ENCODE data around the gene DCTN1.
"Not testable (repeated sequence)": the region's sequence is repeated elsewhere in the genome, so short reads cannot be mapped to it uniquely, and the experiment has no call there.

DCTN1 gene

DNA sequence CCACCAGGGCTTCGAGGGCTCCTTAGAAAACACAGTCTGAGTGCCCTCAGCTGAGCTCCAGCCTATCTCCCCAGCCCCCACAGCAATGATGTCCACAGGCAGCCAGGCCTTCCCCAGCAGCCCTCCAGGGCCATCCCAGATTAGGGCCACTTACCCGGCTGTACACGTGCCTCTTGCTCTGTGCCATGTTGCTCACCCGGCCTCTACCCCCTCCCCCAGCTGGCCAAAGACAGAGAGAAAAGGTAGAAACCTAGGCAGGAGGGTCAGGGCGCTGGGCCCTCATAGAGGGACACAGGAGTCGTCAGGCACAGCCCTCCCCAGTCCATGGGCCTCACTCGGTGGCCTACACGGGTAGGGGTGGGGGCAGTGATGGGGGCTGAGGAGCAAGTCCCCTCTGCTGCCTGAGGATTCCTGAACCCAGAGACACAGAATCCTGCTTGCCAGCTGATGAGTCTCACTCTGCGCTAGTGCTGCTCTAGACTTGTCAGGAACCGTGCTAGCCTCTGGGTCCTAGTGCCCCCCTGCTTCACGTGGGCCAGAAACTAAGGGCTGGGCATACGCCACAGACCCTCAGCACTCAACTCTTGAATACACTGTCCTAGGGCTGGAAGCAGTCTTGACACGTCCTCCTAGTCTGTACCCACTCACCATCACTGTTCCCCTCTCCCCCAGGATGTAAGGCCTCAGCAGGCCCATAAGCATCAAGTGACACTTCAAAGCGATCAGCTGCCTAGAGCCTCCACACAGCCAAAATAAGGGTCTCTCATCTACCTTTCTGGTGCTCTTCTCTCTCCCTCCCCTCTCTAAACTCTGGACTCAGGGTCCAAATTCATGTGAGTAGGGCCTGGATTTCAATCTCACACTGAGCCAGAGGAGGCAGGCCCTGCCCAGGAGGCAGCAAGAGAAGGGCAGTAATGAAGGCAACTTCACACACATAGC, at the start of gene DCTN1:
Gene DCTN1 (minus strand): TSS at position 461 of the 939 bp plus-strand sequence. CDS start 274 bp downstream, at position 187.
- intact Hi-C loops (cut with micrococcal nuclease): no loop called here

DNA sequence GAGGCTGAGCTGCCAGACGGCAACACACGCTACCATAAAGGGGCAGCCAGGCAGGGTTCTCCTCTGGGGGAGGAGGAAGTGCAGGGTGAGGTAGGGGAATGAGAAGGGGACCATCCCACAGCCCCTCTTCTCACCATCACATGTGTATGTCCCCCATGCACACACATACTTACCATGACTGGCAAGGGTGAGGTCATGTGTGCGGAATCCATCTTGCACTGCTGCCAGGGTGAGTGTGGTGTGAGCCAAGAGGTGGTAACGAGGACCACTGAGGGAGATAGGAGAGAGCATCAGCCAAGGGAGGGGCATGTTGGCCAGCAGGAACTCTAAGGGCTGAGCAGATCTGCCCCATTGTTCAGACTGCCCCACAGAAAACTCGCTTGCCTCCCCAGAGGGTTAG, 48.6 kb upstream of the DCTN1 start:
- no peak overlapping the region for H3K4me3 Mint-ChIP-seq
- H3K27me3 Mint-ChIP-seq: no peaks in the 10 kb centered on the region
- no peak overlapping the region for H3K27ac Mint-ChIP-seq
- H3K9me3 Mint-ChIP-seq: no peaks in the 10 kb centered on the region
- peaks cover 42% of the 10 kb centered on the region for H3K36me3 Mint-ChIP-seq (ENCODE audit: low read depth)
- H3K4me1 Mint-ChIP-seq (ENCODE audit: low read depth): no peaks in the 10 kb centered on the region
- intact Hi-C loops (cut with micrococcal nuclease): no loop called here

More for the DNA sequence above, at the start of gene DCTN1:
- no peaks in the 10 kb centered on the region for H3K27me3 Mint-ChIP-seq
- H3K27ac Mint-ChIP-seq: peak within 1 kb of the TSS; percentile 5
- peaks cover 43% of the 10 kb centered on the region for H3K36me3 Mint-ChIP-seq (ENCODE audit: low read depth)
- peaks cover 27% of the 10 kb centered on the region for H3K4me1 Mint-ChIP-seq (ENCODE audit: low read depth)
- no peak within 1 kb of the TSS for H3K4me3 Mint-ChIP-seq
- H3K9me3 Mint-ChIP-seq: no peaks in the 10 kb centered on the region

DNA sequence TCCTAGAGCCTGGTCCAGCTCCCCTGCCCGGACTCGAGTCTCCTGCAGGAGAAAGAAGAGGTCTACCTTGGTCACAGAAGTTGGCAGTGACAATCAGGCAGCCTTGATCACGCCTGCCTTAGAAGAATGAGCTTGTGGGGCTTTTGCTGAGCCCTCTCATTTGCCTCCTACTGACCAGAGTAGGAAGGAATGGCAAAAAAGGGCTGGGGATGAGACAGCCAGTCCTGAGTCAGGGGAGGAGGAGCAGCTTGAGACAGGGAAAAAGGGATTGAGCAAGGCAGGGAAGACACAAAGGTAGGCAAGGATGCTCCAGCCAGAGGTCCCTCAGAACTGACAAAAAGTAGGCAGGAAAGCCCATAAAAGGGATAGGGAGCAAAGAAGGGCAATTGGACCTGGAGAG, 47.4 kb upstream of the DCTN1 start:
- Mint-ChIP-seq H3K9me3 (no peaks in the 10 kb centered on the region), H3K36me3 (ENCODE audit: low read depth) (peaks cover 42% of the 10 kb centered on the region), H3K4me1 (ENCODE audit: low read depth) (peaks cover 4% of the 10 kb centered on the region), H3K27ac (peak overlapping the region; percentile 1), H3K4me3 (no peak overlapping the region), H3K27me3 (peaks cover 4% of the 10 kb centered on the region)
- intact Hi-C loops (cut with micrococcal nuclease): no loop called here

DNA sequence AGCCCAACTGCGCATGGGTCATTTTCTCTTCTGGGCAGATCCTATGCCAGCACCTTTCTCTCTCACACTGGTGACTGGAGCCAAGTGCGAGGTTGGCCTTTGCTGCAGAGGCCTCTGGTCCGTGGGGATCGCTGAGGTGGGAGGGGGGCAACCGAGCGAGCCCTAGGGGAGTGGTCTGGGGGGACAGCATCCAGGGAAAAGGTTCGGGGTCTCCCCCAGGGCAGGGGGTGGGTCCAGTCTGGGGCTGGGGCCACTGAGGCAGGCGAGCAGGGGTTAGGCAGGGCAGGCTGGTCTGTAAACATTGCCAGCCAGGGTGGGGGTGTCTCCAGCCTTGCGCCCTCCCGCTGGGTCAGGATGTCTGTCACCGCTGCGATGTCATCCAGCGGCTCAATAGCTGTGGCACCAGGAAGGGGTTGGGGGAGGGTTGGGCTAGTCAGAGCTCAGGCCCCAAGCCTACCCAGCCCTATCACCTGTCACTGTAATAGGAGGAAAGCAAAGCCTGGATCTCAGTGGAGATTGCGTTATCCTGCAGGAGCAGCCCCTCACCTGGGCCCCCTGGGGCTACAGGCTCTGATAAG, 46.2 kb upstream of the DCTN1 start:
- H3K27me3 Mint-ChIP-seq: peaks cover 7% of the 10 kb centered on the region
- H3K4me3 Mint-ChIP-seq: no peak overlapping the region
- H3K4me1 Mint-ChIP-seq (ENCODE audit: low read depth): peaks cover 15% of the 10 kb centered on the region
- no peaks in the 10 kb centered on the region for H3K9me3 Mint-ChIP-seq
- no peak overlapping the region for H3K27ac Mint-ChIP-seq
- H3K36me3 Mint-ChIP-seq (ENCODE audit: low read depth): peaks cover 51% of the 10 kb centered on the region
- intact Hi-C loops (cut with micrococcal nuclease): no loop called here

DNA sequence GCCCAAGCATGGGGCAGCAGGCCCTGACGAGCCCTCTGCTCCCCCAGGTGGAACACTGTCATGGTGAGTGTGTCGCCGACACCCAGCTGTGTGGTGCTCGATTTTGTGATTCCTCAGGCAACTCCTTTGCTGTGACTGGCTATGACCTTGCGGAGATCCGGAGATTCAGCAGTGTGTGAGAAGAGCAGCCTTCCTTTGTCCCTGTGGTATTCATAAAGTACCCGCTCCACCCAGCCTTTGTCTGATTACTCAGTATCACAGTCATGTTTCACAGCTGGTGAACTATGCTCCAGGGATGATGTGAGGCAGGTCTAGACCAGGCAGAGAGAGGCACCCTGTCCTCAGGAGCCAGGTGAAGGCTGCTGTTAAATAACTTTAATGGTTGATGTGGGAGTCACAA, 45.4 kb upstream of the DCTN1 start:
- H3K36me3 Mint-ChIP-seq (ENCODE audit: low read depth): peaks cover 53% of the 10 kb centered on the region
- H3K9me3 Mint-ChIP-seq: no peaks in the 10 kb centered on the region
- no peak overlapping the region for H3K27ac Mint-ChIP-seq
- peaks cover 7% of the 10 kb centered on the region for H3K27me3 Mint-ChIP-seq
- intact Hi-C loops (cut with micrococcal nuclease): no loop called here
- no peak overlapping the region for H3K4me3 Mint-ChIP-seq
- peaks cover 21% of the 10 kb centered on the region for H3K4me1 Mint-ChIP-seq (ENCODE audit: low read depth)

DNA sequence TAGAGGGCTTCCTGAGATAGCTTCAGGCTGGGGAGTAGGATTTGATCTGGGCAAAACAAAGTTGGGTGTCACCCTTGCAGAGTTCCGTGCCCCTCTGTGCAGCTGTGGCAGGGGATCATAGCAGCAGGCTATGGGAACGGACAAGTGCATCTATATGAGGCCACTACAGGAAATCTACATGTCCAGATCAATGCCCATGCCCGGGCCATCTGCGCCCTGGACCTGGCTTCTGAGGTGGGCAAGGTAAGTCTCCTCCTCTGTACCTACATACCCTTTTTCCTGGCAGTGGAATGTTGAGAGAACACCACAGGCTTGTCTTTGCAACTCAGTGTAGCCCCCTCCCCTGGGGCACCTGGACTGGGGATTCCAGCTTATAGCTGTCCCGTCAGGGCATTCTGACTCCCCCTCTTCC, 44.9 kb upstream of the DCTN1 start:
- Mint-ChIP-seq H3K4me1 (ENCODE audit: low read depth) (peaks cover 26% of the 10 kb centered on the region), H3K27ac (no peak overlapping the region), H3K27me3 (peaks cover 7% of the 10 kb centered on the region), H3K9me3 (no peaks in the 10 kb centered on the region), H3K36me3 (ENCODE audit: low read depth) (peaks cover 49% of the 10 kb centered on the region), H3K4me3 (no peak overlapping the region)
- intact Hi-C loops (cut with micrococcal nuclease): no loop called here

DNA sequence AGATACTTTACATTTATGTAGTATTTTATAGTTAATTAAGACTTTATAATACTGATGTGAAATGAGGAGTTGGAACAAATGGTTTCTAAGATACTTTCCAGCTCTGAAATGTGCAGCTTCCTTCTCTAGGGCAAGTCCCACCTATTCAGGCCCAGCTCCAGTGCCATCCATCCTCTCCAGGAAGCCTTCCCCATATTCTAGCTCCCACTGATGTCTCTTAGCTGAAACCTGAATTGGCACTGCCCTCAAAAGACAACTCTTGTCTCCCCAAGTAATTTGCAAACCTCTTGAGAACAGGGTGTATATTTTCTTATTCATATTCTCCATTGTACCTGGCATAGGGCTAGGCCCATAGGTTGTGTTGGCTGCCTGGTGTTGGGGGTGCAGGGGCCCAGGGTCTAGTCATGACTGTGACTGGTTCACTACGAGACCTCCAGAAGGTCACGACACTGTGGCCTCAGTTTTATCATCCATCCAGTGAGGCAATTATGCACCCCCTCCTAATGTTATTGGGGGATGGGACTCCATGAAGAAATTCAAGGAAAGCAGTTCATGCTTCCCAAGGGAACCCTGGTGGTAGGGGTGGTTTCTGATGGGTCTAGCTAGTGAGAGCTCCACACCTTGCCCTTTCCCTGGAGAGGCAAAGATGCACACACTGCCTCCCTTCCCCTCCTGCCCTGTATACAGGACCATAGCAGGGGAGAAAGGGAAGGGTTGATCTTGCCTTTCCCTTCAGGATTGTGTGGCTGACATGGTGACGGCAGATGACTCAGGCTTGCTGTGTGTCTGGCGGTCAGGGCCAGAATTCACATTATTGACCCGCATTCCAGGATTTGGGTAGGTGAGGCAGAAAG, 44.3 kb upstream of the DCTN1 start:
- H3K36me3 Mint-ChIP-seq (ENCODE audit: low read depth): peaks cover 43% of the 10 kb centered on the region
- no peak overlapping the region for H3K27ac Mint-ChIP-seq
- no peak overlapping the region for H3K4me3 Mint-ChIP-seq
- intact Hi-C loops (cut with micrococcal nuclease): no loop called here
- H3K27me3 Mint-ChIP-seq: peaks cover 7% of the 10 kb centered on the region
- peaks cover 30% of the 10 kb centered on the region for H3K4me1 Mint-ChIP-seq (ENCODE audit: low read depth)
- H3K9me3 Mint-ChIP-seq: no peaks in the 10 kb centered on the region

DNA sequence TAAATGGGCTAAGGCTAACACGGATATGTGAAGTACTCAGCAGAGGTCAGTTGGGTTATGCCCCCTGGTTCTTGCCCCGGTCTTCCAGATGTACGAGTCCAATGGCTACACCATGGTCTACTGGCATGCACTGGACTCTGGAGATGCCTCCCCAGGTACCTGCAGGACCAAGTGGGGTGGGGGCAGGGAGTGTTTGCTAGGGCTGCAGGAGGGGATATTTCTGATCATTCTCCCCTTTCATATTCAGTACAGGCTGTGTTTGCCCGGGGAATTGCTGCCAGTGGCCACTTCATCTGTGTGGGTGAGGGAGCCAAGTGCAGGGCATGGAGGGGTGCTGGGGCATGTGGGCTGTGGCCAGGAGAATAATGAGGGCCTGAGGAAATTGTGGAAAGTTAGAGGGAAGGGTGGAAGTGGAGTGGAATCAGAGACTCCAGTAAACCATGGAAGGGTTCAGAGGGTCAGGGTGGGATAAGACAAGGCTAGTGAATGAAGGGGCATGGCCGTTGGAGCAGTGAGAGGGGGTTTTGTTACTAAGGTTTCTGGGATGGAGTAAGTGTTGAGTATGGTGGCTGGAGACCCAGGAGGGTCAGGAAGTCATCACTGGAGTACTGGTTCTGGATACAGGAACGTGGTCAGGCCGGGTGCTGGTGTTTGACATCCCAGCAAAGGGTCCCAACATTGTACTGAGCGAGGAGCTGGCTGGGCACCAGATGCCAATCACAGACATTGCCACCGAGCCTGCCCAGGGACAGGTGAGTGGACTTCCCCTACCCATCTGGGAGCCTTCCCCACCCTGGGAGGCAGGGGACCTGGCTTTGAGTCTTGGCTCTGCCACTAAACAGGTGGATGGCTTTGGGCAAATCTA, 43.4 kb upstream of the DCTN1 start:
- Mint-ChIP-seq H3K4me3 (no peak overlapping the region), H3K36me3 (ENCODE audit: low read depth) (peaks cover 39% of the 10 kb centered on the region), H3K4me1 (ENCODE audit: low read depth) (peaks cover 34% of the 10 kb centered on the region), H3K27ac (no peak overlapping the region), H3K27me3 (peaks cover 7% of the 10 kb centered on the region), H3K9me3 (no peaks in the 10 kb centered on the region)
- intact Hi-C loops (cut with micrococcal nuclease): no loop called here

DNA sequence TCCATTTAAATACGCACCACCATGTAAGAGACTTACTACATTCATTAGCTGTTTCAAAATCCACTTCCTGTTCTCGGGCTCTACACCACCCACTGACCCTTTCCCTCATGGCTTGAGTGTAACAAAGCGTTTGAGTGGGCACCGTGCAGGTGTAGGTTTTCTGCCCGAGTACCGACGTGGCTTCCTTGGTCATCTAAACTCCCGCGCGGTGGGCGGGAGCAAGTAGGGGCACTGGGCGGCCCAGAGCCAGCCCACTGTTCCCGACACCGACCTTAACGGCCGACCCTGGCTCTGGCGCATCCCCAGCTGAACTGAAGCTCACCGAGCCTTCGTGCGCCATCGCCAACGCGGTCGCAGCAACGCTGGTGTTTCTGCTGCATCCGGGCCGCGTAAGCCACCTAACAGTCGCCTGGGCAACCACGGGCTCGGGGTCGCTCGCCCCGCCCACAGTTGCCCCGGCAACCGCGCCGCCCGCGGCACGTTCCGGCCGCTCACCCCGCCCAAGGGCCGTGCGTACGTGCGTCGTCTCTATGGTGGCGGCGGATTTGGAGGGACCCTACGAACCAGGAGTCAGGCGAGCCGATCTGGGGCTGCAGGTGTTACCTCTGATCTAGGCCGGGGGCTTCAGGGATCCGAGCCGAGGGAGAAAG, 41.2 kb upstream of the DCTN1 start, which contains the start of the genes C2orf81 and WDR54:
Gene C2orf81 (minus strand): TSS at position 399 of the 650 bp plus-strand sequence. CDS start 59 bp downstream, at position 340.
Gene WDR54 (plus strand): TSS at position 510 of the 650 bp plus-strand sequence. CDS start 424 bp downstream, outside the sequence.
- intact Hi-C loops (cut with micrococcal nuclease): loop anchor here (1.0 kb wide), 2 partner anchors 33 to 62 kb away; partner anchors contain the start of gene TTC31
- Mint-ChIP-seq H3K9me3 (no peaks in the 10 kb centered on the region), H3K36me3 (ENCODE audit: low read depth) (peaks cover 27% of the 10 kb centered on the region), H3K27ac (peak within 1 kb of the TSS; percentile 71), H3K27me3 (peaks cover 11% of the 10 kb centered on the region), H3K4me3 (peak within 1 kb of the TSS; percentile 99), H3K4me1 (ENCODE audit: low read depth) (peaks cover 41% of the 10 kb centered on the region)

DNA sequence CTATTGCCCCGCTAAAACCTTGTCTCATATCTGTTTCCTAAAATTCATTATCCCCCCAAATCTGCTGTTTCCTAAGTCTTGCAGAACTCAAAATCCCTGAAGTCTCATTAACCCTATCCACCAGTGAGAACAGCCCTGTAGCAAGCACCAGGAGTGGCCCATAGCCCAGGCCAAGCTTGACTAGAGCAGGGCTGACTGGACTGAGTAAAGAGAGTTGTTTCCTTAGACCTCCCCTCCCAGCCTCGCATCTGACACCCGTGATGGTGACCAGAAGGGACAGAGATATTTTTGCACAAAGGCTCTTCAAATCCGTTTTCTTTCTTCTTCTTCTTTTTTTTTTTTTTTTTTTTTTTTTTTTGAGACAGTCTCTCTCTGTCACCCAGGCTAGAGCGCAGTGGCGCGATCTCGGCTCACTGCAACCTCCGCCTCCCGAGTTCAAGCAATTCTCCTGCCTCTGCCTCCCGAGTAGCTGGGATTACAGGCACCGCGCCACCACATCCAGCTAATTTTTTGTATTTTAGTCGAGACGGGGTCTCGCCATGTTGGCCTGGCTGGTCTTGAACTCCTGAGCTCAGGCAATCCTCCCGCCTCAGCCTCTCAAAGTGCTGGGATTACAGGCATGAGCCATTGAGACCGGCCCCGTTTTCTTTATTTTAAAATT, 40.5 kb upstream of the DCTN1 start:
- Mint-ChIP-seq H3K36me3 (ENCODE audit: low read depth) (peaks cover 20% of the 10 kb centered on the region), H3K4me3 (peak overlapping the region; percentile 99), H3K4me1 (ENCODE audit: low read depth) (peaks cover 49% of the 10 kb centered on the region), H3K27me3 (peaks cover 17% of the 10 kb centered on the region), H3K27ac (peak overlapping the region; percentile 71)
- intact Hi-C loops (cut with micrococcal nuclease): loop anchor here (1.0 kb wide), 2 partner anchors 34 to 63 kb away; partner anchors contain the start of gene TTC31
- not testable (repeated sequence) for H3K9me3 Mint-ChIP-seq

DNA sequence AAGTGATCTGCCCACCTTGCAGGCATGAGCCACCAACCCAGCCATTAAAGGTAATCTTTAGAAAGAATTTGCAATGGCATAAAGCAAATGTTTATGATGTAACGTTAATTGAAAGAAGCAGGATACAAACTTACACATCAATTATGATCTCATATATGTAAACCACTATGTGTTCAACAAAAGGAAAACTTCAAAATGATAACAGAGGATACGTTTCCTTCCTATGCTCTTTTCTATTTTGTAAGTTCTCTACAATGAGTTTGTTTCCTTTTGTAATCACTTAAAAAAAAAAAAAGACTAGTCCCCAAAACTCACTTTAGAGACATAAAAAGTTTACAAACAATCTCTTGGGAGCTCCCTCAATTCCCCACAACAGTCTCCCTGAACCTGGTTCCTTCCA, 39.9 kb upstream of the DCTN1 start:
- H3K4me3 Mint-ChIP-seq: peak overlapping the region; percentile 4
- peaks cover 22% of the 10 kb centered on the region for H3K27me3 Mint-ChIP-seq
- H3K27ac Mint-ChIP-seq: peak overlapping the region; percentile 65
- no peaks in the 10 kb centered on the region for H3K9me3 Mint-ChIP-seq
- peaks cover 54% of the 10 kb centered on the region for H3K4me1 Mint-ChIP-seq (ENCODE audit: low read depth)
- intact Hi-C loops (cut with micrococcal nuclease): no loop called here
- H3K36me3 Mint-ChIP-seq (ENCODE audit: low read depth): peaks cover 14% of the 10 kb centered on the region

DNA sequence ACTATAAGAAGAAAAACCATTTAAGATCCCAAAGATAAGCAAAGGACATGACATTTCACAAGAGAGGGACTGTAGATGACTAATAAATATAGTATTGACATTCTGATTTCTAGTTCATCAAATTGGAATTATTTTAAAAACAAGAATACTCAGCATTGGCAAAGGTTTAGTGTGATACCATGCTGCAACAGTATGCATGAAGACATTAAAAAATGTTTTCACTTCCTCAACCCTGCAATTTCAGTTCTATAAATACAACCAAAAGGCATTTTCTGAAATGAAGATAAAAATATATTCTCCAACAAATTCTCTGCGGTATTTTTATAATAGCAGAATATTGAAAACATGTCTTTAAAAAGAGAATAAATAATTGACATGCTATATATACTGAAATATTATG, 39.2 kb upstream of the DCTN1 start:
- Mint-ChIP-seq H3K27ac (peak overlapping the region; percentile 48), H3K4me3 (no peak overlapping the region), H3K36me3 (ENCODE audit: low read depth) (peaks cover 11% of the 10 kb centered on the region), H3K9me3 (no peaks in the 10 kb centered on the region), H3K4me1 (ENCODE audit: low read depth) (peaks cover 60% of the 10 kb centered on the region), H3K27me3 (peaks cover 27% of the 10 kb centered on the region)
- intact Hi-C loops (cut with micrococcal nuclease): no loop called here
